NCI-H2107 (cell line): ENCODE results near the gene KLF4.

Experiments
- DNase-seq: peaks from one replicate; lab custom pipeline; 2025; lab: John Stamatoyannopoulos, UW

KLF4 gene

GRCh38 chr9:107487521-107488374, 1.8 kb downstream of the KLF4 start:
- no peak for DNase-seq

DNA sequence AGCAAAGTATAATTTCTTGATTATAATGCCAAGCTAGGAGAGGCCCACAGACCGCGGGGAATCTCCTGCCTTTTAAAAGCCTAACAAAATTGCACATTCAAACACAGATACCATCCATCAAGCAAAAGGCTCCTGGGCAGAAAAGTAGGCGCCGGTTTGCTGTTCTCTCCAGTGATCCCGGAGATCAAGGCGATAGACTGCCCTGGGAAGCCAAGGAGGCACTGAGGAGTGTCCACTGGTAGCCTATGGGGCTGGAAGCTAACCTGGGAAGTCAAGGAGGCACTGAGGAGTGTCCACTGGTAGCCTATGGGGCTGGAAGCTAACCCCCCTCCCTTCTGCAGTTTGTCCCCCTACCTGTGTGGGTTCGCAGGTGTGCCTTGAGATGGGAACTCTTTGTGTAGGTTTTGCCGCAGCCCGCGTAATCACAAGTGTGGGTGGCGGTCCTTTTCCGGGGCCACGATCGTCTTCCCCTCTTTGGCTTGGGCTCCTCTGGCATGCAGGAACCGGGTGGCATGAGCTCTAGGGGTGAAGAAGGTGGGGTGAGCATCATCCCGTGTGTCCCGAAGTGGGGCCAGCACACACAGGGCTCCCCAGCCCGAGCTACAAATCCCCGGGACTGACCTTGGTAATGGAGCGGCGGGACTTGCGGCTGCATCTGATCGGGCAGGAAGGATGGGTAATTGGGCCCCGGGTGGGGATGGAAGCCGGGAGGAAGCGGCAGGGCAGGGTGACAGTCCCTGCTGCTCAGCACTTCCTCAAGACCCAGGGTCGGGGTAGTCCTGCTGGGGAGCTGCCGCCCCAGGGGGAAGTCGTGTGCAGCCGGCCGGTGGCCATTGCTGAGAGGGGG, 2.7 kb downstream of the KLF4 start:
- DNase-seq, result no peak

- DNase-seq, result no peak
These were observed 4.0 kb downstream of the KLF4 start for GRCh38 chr9:107485458-107486043.

GRCh38 chr9:107484117-107484723, 5.3 kb downstream of the KLF4 start:
- DNase-seq, result peak; percentile 28

GRCh38 chr9:107483666-107484065, 5.9 kb downstream of the KLF4 start:
- no peak for DNase-seq

GRCh38 chr9:107481035-107481434, 8.5 kb downstream of the KLF4 start:
- DNase-seq, result no peak

DNA sequence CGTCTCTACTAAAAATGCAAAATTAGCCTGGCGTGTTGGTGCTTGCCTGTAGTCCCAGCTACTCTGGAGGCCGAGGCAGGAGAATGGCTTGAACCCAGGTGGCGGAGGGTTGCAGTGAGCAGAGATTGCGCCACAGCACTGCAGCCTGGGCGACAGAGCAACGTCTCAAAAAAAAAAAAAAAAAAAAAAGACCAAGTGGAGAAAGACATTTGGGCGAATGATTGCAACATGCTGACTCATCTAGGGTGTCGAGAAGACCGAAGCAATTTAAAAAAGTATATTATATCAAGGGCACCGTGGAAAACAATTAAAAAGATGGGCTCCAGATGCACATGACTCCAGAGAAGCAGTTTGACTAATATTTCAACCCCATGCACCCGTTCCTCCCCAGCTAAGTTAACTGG, 9.2 kb downstream of the KLF4 start:
- DNase-seq, result no peak

- DNase-seq, result no peak
These were observed 10.8 kb downstream of the KLF4 start for GRCh38 chr9:107478805-107479204.

- DNase-seq, result no peak
These were observed 15.4 kb downstream of the KLF4 start for GRCh38 chr9:107474124-107474523.

- DNase-seq, result no peak
These were observed 16.8 kb downstream of the KLF4 start for GRCh38 chr9:107472581-107473340.

GRCh38 chr9:107471552-107471951, 18.0 kb downstream of the KLF4 start:
- DNase-seq, result no peak

DNA sequence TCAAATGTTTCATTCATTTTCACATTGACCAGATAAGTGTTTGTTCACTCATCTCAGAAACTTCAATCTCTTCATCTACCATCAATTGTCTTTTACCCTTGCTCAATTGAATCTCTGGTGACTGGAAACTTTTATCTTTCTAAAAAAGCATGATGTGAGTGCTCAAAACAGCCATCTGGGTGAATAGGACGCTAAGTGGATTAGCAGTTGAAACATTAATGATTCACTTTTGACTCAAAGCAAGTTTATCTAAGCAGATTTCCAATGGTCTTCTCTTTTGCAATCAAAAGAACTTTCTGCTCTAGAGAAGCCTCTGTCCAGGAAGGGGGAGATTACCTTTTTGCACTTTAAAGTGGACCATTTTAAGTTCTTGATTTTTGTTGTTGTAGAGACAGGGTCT, 22.2 kb downstream of the KLF4 start:
- DNase-seq, result no peak

DNA sequence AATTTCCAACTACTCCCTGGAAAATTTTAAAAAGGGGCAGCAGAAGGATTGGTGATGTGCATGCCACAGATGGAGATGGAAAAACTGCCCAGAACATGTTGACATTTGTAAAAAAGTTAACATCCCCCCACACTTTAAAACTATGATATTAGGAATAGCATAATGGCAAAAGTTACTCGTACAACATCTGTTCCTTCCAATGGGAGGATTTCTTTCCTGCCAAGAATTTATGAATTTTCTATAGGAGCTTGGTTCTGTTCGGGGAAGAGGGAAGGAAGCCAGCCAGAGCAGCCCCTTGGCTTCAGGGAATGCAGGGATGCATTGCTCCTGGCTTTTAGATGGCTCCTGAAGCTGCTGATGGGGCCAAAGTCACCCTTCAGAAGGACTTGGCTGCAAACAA, 22.7 kb downstream of the KLF4 start:
- no peak for DNase-seq

DNA sequence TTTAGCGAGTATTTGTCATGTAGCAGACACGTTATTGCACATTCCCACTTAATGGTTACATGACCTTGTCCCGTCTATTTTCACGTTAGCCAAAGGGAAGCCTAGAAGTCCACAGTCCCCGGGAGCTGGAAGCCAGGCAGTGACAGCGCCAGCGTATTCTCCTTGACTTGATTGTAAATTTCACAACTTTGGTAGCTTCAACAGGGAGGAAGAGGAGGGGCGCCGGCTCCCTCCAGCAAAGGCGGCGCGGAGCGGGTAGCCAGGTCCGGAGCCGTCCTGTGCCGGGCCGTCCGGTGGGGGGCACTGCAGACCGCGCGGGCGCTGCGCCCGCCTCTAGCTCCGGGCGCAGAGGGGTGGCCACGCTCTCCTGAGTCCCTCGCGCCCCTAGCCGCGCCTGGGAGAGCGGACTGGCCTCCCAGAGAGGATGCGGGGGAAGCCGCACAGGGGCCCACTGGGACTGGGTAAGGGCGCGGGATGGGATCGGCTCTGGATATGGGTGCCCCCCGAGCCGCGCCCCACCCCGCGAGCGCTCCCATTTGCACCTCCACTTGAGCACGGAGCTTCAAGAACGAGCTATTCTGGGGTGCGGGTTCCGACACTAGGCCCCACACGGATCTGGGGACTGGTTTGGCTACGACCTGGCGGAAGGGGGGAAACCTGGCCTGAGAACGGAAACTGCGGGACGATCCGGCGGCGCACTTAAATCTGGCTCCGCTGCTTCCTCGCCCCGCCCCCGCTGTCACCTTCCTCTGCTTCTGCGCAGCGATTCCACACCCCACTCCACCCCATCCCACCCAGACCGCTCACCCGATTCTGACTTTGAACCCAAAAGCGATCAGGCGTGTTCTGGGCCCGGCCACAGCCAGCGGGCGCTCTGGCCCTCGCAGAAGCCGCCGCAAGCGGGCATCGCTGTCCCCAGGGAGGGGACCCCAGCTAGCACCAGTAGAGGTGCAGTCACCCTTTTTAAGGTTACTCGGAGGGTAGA, 23.8 kb downstream of the KLF4 start:
- DNase-seq, result no peak

DNA sequence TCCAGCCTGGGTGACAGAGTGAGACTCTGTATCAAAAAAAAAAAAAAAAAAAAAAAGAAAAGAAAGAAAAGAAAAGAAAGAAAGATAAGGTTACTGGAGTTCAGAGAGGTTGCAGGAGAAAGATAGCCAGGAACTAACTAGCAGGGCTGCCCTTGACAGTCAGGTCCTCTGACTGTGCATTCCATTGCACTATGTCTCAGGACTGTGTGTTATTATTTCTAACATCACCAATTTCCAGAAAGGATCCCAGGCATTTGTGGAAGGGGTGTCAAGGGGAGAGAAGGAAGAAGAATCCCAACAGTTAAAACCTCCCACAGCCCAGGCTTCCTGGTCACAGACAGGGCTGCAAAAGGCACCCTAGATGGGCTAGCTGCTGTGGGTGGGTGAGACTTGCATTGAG, 25.1 kb downstream of the KLF4 start:
- DNase-seq, result no peak

GRCh38 chr9:107462691-107463090, 26.9 kb downstream of the KLF4 start:
- no peak for DNase-seq

DNA sequence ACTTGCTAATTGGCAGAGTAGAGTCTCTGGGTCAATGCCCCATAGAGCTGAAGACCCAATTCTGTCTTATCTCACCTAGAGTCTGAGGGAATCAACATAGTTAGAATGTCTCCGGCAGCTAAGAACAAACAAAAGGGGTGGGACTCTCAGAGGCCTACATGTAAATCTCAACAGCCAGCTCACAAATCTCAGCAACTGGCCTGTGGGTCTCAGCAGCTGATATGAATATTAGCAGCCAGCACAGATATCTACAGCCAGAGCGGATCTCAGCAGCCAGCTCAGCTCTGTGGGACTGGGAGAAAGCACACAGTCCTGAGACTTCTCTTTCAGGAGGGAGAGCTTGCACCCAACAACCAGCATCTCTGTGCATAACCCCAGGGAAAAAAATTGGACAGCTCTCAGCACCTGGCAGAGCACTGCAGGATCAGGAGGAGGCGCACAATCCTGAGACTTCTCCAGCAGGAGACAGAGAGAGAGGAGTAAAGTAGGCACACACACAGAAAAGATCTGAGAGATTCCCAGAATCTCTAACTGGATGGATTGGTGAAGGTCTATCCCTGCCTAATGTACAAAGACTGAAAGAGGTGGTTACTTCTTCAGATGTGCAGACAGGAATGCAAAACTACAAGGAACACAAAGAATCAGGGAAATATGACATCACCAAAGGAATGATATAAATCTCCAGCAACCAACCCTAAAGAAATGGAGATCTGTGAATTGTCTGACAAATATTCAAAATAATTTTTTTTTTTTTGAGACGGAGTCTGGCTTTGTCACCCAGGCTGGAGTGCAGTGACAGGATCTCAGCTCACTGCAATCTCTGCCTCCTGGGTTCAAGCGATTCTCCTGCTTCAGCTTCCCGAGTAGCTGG, 29.2 kb downstream of the KLF4 start:
- DNase-seq, result no peak

GRCh38 chr9:107455425-107456135, 34.0 kb downstream of the KLF4 start:
- no peak for DNase-seq

DNA sequence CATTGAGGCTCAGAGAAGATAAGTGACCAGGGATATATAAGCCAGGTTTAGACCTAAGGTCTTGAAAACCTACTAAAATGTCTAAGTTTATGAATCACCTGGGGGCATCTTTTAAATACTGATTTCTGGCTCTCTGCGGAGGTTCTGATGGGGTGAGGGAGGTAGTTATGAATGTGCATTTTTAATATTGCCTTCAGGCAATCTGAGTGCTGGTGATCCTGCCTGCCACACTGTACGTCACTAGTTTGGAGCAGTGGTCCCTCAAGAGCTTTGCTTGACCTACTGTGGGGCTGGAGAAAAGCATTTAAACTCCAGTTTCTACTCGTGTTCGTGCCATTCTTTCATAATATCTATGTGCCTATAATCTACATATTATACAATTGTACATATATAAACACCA, 36.1 kb downstream of the KLF4 start:
- no peak for DNase-seq
